Tibial nerve (tissue), 4 donors: Measurements from ENCODE around the gene OR2T27.
"Not testable (repeated sequence)": the region's sequence is repeated elsewhere in the genome, so short reads cannot be mapped to it uniquely, and the experiment has no call there.

Experiments used
- CTCF ChIP-seq, 5 experiments: fragments of 200-600 bp in 3 of 5; fragments of 450-650 bp in 2 of 5; sonication (generic) in 3 of 5; IDR thresholded peaks; one replicate each; pipeline ENCODE4 v1.5.1; 2016 to 2019; ENCODE audit warnings: antibody characterized with exemption in 5 of 5, mild to moderate bottlenecking in 3 of 5, moderate library complexity in 2 of 5
- EP300 ChIP-seq, 2 donors: sonication (generic); formaldehyde crosslinking; IDR thresholded peaks; one replicate each; pipeline ENCODE4 v1.6.1; 2017; ENCODE audit warnings: antibody characterized with exemption in 2 of 2, mild to moderate bottlenecking in 1 of 2
- POLR2A ChIP-seq, 2 donors: fragments of 450-650 bp; IDR thresholded peaks; one replicate each; pipeline ENCODE4 v1.6.1; 2017; ENCODE audit warnings: antibody characterized with exemption in 2 of 2, mild to moderate bottlenecking in 2 of 2, moderate library complexity in 2 of 2

GRCh38 chr1:248641583-248641982 lies 13.7 kb downstream of the OR2T27 start:
- not testable (repeated sequence) for TF ChIP-seq CTCF, POLR2A, EP300 (IDR thresholded peaks at IDR 0.05)
